Panc1 (cell line): ENCODE measurements around the gene NR0B2. TPM values are rescaled to one million over a fixed set of nuclear protein-coding genes. Genes with fewer than 3 reads are reported as not detected.
A peak's percentile ranks its signal among the peaks of the same experiment; 100 is the strongest.

ENCODE experiments used
- ATAC-seq: fragments of 200-7000 bp; cut with Tn5 transposase; 2 replicates; pipeline ENCODE4 v1.9.1; 2020; ENCODE audit warnings: mild to moderate bottlenecking, moderate library complexity
- BruUV-seq: library from RNA; stranded (reverse); fragments of 400-500 nt; replicated peaks from 2 replicates; lab custom pipeline; 2021; lab: Mats Ljungman, UMichigan
- CTCF ChIA-PET: fragments of 300-600 bp; sonication (Branson Sonifier 250); formaldehyde crosslinking; loops from one replicate; lab custom pipeline; 2022; ENCODE audit warnings: antibody characterized with exemption; lab: Charles Lee
- POLR2A ChIA-PET: fragments of 300-600 bp; sonication (Branson Sonifier 250); formaldehyde crosslinking; loops from one replicate; lab custom pipeline; 2022; ENCODE audit warnings: antibody characterized with exemption; lab: Charles Lee
- DNase-seq: peaks from one replicate; pipeline ENCODE4 v3.0.0-alpha.2; 2010; ENCODE audit warnings: low read depth, low spot score
- H3K27ac ChIP-seq: 2 replicates; pipeline ENCODE4 v1.5.1; 2011; ENCODE audit warnings: mild to moderate bottlenecking, low read length, inconsistent platforms
- H3K27me3 ChIP-seq: fragments of 200-500 bp; sonication (Bioruptor generic); 2 replicates; pipeline ENCODE4 v1.6.0; 2014; ENCODE audit warnings: low read length, inconsistent platforms; ENCODE audit not compliant: control insufficient read depth, insufficient read depth
- H3K36me3 ChIP-seq: fragments of 200-500 bp; sonication (Bioruptor generic); 2 replicates; pipeline ENCODE4 v1.5.1; 2014; ENCODE audit warnings: inconsistent platforms, mild to moderate bottlenecking, low read length, moderate library complexity; ENCODE audit not compliant: control insufficient read depth, insufficient read depth
- H3K4me1 ChIP-seq: 2 replicates; pipeline ENCODE4 v1.5.1; 2011; ENCODE audit warnings: inconsistent platforms, mild to moderate bottlenecking, low read length, moderate library complexity; ENCODE audit not compliant: control insufficient read depth, insufficient read depth
- H3K4me3 ChIP-seq, 2 experiments: 2 replicates each; pipeline ENCODE4 v1.5.1; 2011 to 2012; ENCODE audit warnings: low read depth in 2 of 2, low read length in 2 of 2, mild to moderate bottlenecking in 2 of 2, inconsistent platforms in 1 of 2, moderate library complexity in 1 of 2
- H3K9me3 ChIP-seq: fragments of 200-500 bp; sonication (Bioruptor generic); 2 replicates; pipeline ENCODE4 v1.5.1; 2014; ENCODE audit warnings: low read depth, mild to moderate bottlenecking, inconsistent platforms, low read length, moderate library complexity; ENCODE audit not compliant: control insufficient read depth, insufficient read depth
- CTCF ChIP-seq: fragments of 450-650 bp; IDR thresholded peaks from 2 replicates; pipeline ENCODE4 v1.5.1; 2017; ENCODE audit warnings: mild to moderate bottlenecking
- POLR2AphosphoS5 ChIP-seq: IDR thresholded peaks from 2 replicates; pipeline ENCODE4 v1.6.1; 2012; ENCODE audit warnings: mild to moderate bottlenecking, low read depth, low read length, moderate library complexity
- REST ChIP-seq, 2 experiments: IDR thresholded peaks; 2 replicates each; pipeline ENCODE4 v1.6.1; 2011 to 2012; ENCODE audit warnings: low read depth in 2 of 2, control low read depth in 1 of 2, low read length in 1 of 2, mild to moderate bottlenecking in 1 of 2, moderate library complexity in 1 of 2; ENCODE audit not compliant: insufficient read depth in 1 of 2
- SIN3A ChIP-seq: IDR thresholded peaks from 2 replicates; pipeline ENCODE4 v1.6.1; 2012; ENCODE audit warnings: low read depth, mild to moderate bottlenecking, low read length, moderate library complexity, borderline replicate concordance; ENCODE audit not compliant: insufficient read depth
- TCF7L2 ChIP-seq: IDR thresholded peaks from 2 replicates; pipeline ENCODE4 v1.6.1; 2011; ENCODE audit warnings: mild to moderate bottlenecking, low read depth, low read length, inconsistent platforms
- in situ Hi-C: cut with HindIII; loops from 2 replicates; pipeline ENCODE4 v1.10.0; 2016; ENCODE audit warnings: low sequenced_read_pairs, low pct_unique_long_range_greater_than_20kb
- intact Hi-C: fragments of 100-400 bp; cut with micrococcal nuclease; formaldehyde crosslinking; loops from one replicate; pipeline ENCODE4 v1.10.0; 2022; ENCODE audit not compliant: unreplicated experiment
- total RNA-seq: library from RNA; stranded (reverse); gene quantifications from one replicate; pipeline ENCODE4 v1.2.1, GENCODE V29; 2021; ENCODE audit not compliant: unreplicated experiment

NR0B2 gene
- total RNA-seq, 1 experiment from 2014 or later, result 5.2 TPM

- ChIA-PET POLR2A (interaction anchor here (0.6 to 0.7 kb wide), 2 partner anchors 41 to 61 kb away, joined by 3 to 4 read pairs; no protein-coding TSS in a partner anchor), CTCF (interaction anchor here (0.7 kb wide), 2 partner anchors 37 to 40 kb away, joined by 3 to 7 read pairs; no protein-coding TSS in a partner anchor)
- BruUV-seq, result no TSS peak
- H3K27me3 ChIP-seq, result no peaks in the 10 kb centered on the region
- DNase-seq (no peak), ATAC-seq (peak; percentile 30)
- H3K9me3 ChIP-seq, result peaks cover 6% of the 10 kb centered on the region; the same call in 1 of the 2 replicates
- peak overlapping the region; percentile 65 for H3K27ac ChIP-seq
- TF ChIP-seq TCF7L2 (no peak), POLR2AphosphoS5 (no peak), REST (IDR thresholded peaks at IDR 0.05; ENCODE audit: insufficient read depth in 1 of 2, low read depth in 2 of 2, low read length in 1 of 2) (no peak), CTCF (no peak), SIN3A (no peak)
- H3K4me3 ChIP-seq, result peak overlapping the region; percentile 52 to 62
- no peaks in the 10 kb centered on the region; the same call in 1 of the 2 replicates for H3K36me3 ChIP-seq
- intact Hi-C loops, result no loop called here
- H3K4me1 ChIP-seq, result peaks cover 14% of the 10 kb centered on the region
- in situ Hi-C loops, result no loop called here
Measured at GRCh38 chr1:26960625-26960966, 46.8 kb upstream of the NR0B2 start.

- in situ Hi-C loops (no loop called here), intact Hi-C loops (no loop called here)
- ATAC-seq (peak; percentile 71), DNase-seq (no peak)
- H3K4me1 ChIP-seq, result peaks cover 14% of the 10 kb centered on the region
- ChIA-PET POLR2A (interaction anchor here (0.6 to 0.7 kb wide), 2 partner anchors 41 to 60 kb away, joined by 3 to 4 read pairs; no protein-coding TSS in a partner anchor), CTCF (interaction anchor here (0.6 to 0.7 kb wide), 3 partner anchors 38 to 150 kb away, joined by 3 to 7 read pairs (median 3); no protein-coding TSS in a partner anchor)
- peaks cover 6% of the 10 kb centered on the region; the same call in 1 of the 2 replicates for H3K9me3 ChIP-seq
- BruUV-seq, result no TSS peak
- H3K36me3 ChIP-seq, result no peaks in the 10 kb centered on the region; the same call in 1 of the 2 replicates
- H3K27me3 ChIP-seq, result no peaks in the 10 kb centered on the region
- H3K4me3 ChIP-seq, result peak within 1 kb of the TSS; percentile 52 to 62
- TF ChIP-seq POLR2AphosphoS5, result no peak
- TF ChIP-seq SIN3A, result no peak
- TF ChIP-seq CTCF, result no peak
- no peak for TF ChIP-seq REST (IDR thresholded peaks at IDR 0.05; ENCODE audit: insufficient read depth in 1 of 2, low read depth in 2 of 2, low read length in 1 of 2)
- no peak for TF ChIP-seq TCF7L2
- H3K27ac ChIP-seq, result peak within 1 kb of the TSS; percentile 65
Measured at GRCh38 chr1:26959722-26960624, 46.2 kb upstream of the NR0B2 start, which contains the start of gene KDF1. KDF1 (minus strand) TSS chr1:26960468; CDS start chr1:26952380, 8,088 bp downstream.
